Coronary artery (tissue), 2 donors: ENCODE results near the gene CHTF18.

ENCODE experiments used
- DNase-seq: peaks from one replicate; pipeline ENCODE4 v3.0.0-alpha.2; 2017; ENCODE audit warnings: low spot score
- H3K27ac ChIP-seq, 2 donors: fragments of 200-600 bp; sonication (generic); one replicate each; pipeline ENCODE4 v1.5.1; 2016 to 2019
- H3K4me3 ChIP-seq: fragments of 200-600 bp; sonication (generic); 2 replicates; pipeline ENCODE4 v1.5.1; 2016; ENCODE audit warnings: mild to moderate bottlenecking, moderate library complexity
- TF ChIP-seq, protein P1 (sequence below): fragments of 200-600 bp; sonication (generic); IDR thresholded peaks from one replicate; pipeline ENCODE4 v1.5.1; 2019; ENCODE audit warnings: antibody characterized with exemption

Gene CHTF18

GRCh38 chr16:777826-778225, 10.6 kb upstream of the CHTF18 start:
- no peak for DNase-seq
- Histone ChIP-seq H3K4me3 (no peak overlapping the region), H3K27ac (no peak overlapping the region)
- TF ChIP-seq, protein P1, sequence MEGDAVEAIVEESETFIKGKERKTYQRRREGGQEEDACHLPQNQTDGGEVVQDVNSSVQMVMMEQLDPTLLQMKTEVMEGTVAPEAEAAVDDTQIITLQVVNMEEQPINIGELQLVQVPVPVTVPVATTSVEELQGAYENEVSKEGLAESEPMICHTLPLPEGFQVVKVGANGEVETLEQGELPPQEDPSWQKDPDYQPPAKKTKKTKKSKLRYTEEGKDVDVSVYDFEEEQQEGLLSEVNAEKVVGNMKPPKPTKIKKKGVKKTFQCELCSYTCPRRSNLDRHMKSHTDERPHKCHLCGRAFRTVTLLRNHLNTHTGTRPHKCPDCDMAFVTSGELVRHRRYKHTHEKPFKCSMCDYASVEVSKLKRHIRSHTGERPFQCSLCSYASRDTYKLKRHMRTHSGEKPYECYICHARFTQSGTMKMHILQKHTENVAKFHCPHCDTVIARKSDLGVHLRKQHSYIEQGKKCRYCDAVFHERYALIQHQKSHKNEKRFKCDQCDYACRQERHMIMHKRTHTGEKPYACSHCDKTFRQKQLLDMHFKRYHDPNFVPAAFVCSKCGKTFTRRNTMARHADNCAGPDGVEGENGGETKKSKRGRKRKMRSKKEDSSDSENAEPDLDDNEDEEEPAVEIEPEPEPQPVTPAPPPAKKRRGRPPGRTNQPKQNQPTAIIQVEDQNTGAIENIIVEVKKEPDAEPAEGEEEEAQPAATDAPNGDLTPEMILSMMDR = no peak

- Histone ChIP-seq H3K4me3 (no peak overlapping the region), H3K27ac (no peak overlapping the region)
- DNase-seq = no peak
- TF ChIP-seq, protein P1 = no peak
Observed at GRCh38 chr16:778447-778846, 10.0 kb upstream of the CHTF18 start.

DNA sequence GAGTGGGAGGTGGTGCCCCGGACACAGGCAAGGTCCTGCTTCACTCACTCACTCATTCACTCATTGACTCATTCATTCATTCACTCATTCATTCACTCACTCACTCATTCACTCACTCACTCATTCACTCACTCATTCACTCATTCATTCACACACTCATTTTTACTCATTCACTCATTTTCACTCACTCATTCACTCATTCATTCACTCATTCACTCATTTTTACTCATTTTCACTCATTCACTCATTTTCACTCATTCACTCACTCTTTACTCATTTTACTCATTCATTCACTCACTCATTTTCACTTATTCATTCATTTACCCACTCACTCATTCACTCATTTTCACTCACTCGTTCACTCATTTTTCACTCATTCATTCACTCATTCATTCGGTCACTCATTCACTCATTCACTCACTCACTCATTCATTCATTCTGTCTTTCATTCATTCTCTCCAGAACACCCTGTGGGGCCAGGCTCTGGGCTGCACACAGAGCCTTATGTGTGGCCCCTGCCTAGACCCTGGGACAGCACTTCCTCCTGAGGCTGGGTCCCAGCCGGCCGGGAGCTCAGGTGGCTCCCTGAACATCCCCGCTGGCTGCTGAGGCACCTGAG, 9.4 kb upstream of the CHTF18 start:
- Histone ChIP-seq H3K4me3 (no peak overlapping the region), H3K27ac (no peak overlapping the region)
- no peak for DNase-seq
- TF ChIP-seq, protein P1 = no peak

DNA sequence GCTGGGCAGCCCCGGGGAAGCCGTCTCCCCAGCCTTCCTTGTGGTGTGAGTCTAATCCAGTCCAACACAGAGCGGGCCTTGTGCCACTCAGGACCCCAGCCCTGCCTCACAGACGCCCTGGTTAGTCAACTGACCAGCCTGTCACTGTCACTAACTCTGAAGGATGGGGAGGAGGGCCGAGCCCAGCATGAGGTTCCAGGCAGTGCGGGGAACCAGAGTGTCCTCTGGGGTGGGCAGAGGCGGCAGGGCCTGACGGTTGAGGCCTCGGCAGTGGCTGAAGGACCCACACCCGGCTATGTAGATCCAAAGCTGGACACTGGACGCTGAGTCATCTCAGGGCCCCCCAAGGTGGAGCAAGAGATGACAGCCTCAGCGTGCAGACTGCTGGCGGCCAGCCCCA, 8.9 kb upstream of the CHTF18 start:
- DNase-seq = no peak
- TF ChIP-seq, protein P1 = no peak
- H3K4me3 ChIP-seq = no peak overlapping the region
- no peak overlapping the region for H3K27ac ChIP-seq

- DNase-seq = no peak
- H3K27ac ChIP-seq = no peak overlapping the region
- TF ChIP-seq, protein P1 = no peak
- H3K4me3 ChIP-seq = no peak overlapping the region
Observed at GRCh38 chr16:780296-780695, 8.1 kb upstream of the CHTF18 start.

GRCh38 chr16:781346-782010, 6.9 kb upstream of the CHTF18 start:
- H3K4me3 ChIP-seq = no peak overlapping the region
- TF ChIP-seq, protein P1 = no peak
- DNase-seq = no peak
- no peak overlapping the region for H3K27ac ChIP-seq

GRCh38 chr16:782258-782657, 6.2 kb upstream of the CHTF18 start:
- H3K27ac ChIP-seq = no peak overlapping the region

More at GRCh38 chr16:782258-782657, 6.2 kb upstream of the CHTF18 start:
- TF ChIP-seq, protein P1 = no peak
- no peak overlapping the region for H3K4me3 ChIP-seq
- DNase-seq = no peak
